ENCODE results near the gene ARID5A. TPM values are rescaled to one million over a fixed set of nuclear protein-coding genes. Genes with fewer than 3 reads are reported as not detected.

The ARID5A gene
- total and polyA plus RNA-seq, 9 of the 15 experiments (the other 6 are each of a cell fraction or from before 2014, with no cell fraction given): 0.14 to 12.5 (median 3.0) TPM

GRCh38 chr2:96501886-96502810, 34.4 kb upstream of the ARID5A start:
- Histone ChIP-seq H3K4me3 (no peak overlapping the region), H3K27me3 (ENCODE audit: control insufficient read depth in 2 of 2, insufficient read depth in 2 of 2, low read length in 2 of 2) (peaks cover 18 to 88% of the 10 kb centered on the region in 2 experiments; a peak in 4 of 5 replicates), H3K9me1 (ENCODE audit: control insufficient read depth, insufficient read depth, low read length) (no peaks in the 10 kb centered on the region), H3K36me3 (ENCODE audit: control insufficient read depth, insufficient read depth, low read length) (no peaks in the 10 kb centered on the region), H3K9ac (ENCODE audit: insufficient read depth in 1 of 2, low read depth in 2 of 2, low read length in 2 of 2) (no peak overlapping the region), H4K20me1 (replicated peaks; ENCODE audit: control insufficient read depth, insufficient read depth, low read length) (peaks cover 5% of the 10 kb centered on the region; the same call in 1 of the 2 replicates), H3K4me2 (ENCODE audit: insufficient read depth, low read length) (no peak overlapping the region), H3K4me1 (replicated peaks in 1 of 2; ENCODE audit: control insufficient read depth in 2 of 2, insufficient read depth in 2 of 2, low read length in 2 of 2) (peaks cover 0 to 13% of the 10 kb centered on the region in 2 experiments; a peak in 1 of 5 replicates), H3K27ac (ENCODE audit: extremely low read depth, low read depth, low read length) (no peak overlapping the region), H2AFZ (ENCODE audit: low read depth, low read length) (no peak overlapping the region), H3K79me2 (ENCODE audit: control insufficient read depth, insufficient read depth, low read length) (no peaks in the 10 kb centered on the region), H3K9me3 (replicated peaks; ENCODE audit: control insufficient read depth, insufficient read depth, low read depth, low read length) (no peaks in the 10 kb centered on the region)
- TF ChIP-seq ZNF561 (CRISPR knock-in tag; conservative IDR thresholded peaks at IDR 0.05) (no peak), JUND (IDR thresholded peaks at IDR 0.05; ENCODE audit: borderline replicate concordance, low read depth, low read length) (no peak), JUND (tag; IDR thresholded peaks at IDR 0.05; ENCODE audit: borderline replicate concordance, low read depth, low read length) (no peak), ZNF133 (CRISPR knock-in tag; IDR thresholded peaks at IDR 0.05) (no peak), GABPB2 (CRISPR knock-in tag; conservative IDR thresholded peaks at IDR 0.05) (no peak), FOXO4 (CRISPR knock-in tag; IDR thresholded peaks at IDR 0.05) (no peak), CUX1 (CRISPR knock-in tag; IDR thresholded peaks at IDR 0.05) (no peak), SLC30A9 (CRISPR knock-in tag; IDR thresholded peaks at IDR 0.05) (no peak), ZNF12 (CRISPR knock-in tag; IDR thresholded peaks at IDR 0.05) (no peak), ZNF75A (CRISPR knock-in tag; IDR thresholded peaks at IDR 0.05) (no peak)
- ATAC-seq (no peak), FAIRE-seq (no peak), DNase-seq (ENCODE audit: extremely low read depth in 1 of 4, low spot score in 3 of 4) (no peak)
- CTCF ChIA-PET (ENCODE audit: low intra/inter-chr PET ratio): no interaction called here
- BruUV-seq (replicated peaks): no TSS peak
- 1% methylated on average over 16 of the region's 16 CpGs for WGBS (ENCODE audit: insufficient coverage, low coverage, missing lambda C conversion rate)
- intact Hi-C loops (cut with micrococcal nuclease): loop anchor here (10.0 kb wide), 2 partner anchors 197 to 237 kb away; partner anchors contain the start of genes CIAO1, SNRNP200 and TMEM127
- in situ Hi-C loops (cut with MboI): loop anchor here (5.0 to 25.0 kb wide), 3 partner anchors 370 to 715 kb away; no protein-coding TSS in a partner anchor
- POLR2A ChIA-PET: interaction anchor here (0.5 to 0.7 kb wide), 3 partner anchors 15 to 315 kb away, joined by 3 to 4 read pairs (median 3); no protein-coding TSS in a partner anchor
